Raji (cell line): Measurements from ENCODE around the gene PPARG.

ENCODE experiments used
- POLR2A ChIP-seq: IDR thresholded peaks from 2 replicates; pipeline ENCODE4 v1.6.1; 2011; ENCODE audit warnings: low read depth, low read length, control low read depth; ENCODE audit not compliant: insufficient read depth

Gene PPARG

DNA sequence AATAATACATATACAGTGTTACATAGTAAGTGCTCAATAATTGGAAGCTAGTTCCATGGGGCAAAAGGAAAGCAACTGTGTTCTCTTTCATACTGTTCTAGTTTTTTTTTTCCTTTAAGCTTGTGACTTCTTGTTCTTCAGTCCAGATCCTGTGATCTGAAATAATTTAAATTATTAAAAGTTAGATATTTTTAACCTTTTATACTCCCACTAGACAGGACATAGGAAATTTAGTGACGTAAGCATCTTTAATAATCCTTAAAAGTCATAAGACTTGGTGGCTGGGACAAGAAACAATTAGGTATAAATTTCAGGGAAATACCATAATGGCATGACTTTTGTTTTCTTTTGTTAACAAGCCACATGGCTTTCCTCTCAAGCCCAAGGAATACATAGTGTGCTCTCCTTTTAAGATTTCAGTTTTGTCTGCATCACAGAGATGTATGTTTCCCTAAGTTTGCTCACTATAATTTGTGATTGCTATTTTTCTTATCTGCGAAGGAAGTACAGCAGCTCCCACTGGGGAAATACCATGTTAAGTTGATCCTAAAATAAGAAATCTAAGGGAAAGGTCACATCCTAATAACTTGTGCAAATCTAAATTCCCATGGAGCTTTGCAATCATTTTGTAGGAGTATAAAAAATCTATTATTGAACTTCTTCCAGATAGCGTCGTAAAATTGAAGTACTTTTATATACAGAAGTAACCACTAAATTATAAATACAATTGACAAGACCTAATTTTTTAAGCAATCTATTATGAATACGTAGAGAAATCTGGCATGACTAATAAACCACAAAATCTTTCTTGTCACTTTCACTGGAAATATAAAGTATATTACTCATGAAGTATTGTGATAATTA is 30.1 kb downstream of the PPARG start:
- TF ChIP-seq POLR2A: no peak

DNA sequence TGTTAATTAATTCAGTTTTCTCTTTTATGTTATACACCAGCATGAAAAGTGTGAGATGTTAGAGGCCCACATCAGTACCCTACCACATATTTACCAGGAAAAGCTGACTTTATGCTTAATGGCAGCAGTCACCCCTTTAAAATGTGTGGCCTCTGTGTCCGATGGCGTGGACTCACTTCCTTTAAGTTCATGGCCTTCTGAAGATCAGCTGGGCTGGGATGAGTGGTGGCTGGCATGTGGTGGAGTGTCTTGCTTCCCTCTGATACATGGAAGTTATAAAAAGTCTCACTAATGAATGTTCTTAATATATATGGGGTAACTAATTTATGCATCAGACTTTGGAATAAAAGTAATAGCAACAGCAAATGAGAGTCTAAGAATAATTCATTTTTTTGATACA is 32.1 kb downstream of the PPARG start:
- no peak for TF ChIP-seq POLR2A

DNA sequence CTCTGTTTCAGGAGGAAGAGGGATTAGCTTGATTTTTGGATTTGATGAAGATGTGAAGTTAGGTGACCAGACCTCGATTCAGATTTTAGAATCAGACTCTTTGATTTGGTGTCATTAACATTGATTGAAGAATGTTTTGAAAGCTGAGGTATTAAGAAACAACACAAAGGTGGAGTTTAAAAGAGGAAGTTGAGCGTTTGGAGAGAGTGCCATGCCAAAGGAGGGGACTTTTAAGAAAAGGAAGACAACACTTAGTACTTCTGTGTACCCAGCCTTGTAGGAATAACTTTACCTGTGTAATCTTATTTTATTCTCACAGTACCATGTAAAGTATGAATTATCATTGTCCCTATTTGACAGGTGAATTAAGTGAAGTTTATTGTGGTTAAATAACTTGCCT is 34.4 kb downstream of the PPARG start:
- no peak for TF ChIP-seq POLR2A

GRCh38 chr3:12325586-12326515 is 37.0 kb downstream of the PPARG start:
- TF ChIP-seq POLR2A: no peak

GRCh38 chr3:12327021-12327420 is 38.2 kb downstream of the PPARG start:
- no peak for TF ChIP-seq POLR2A

DNA sequence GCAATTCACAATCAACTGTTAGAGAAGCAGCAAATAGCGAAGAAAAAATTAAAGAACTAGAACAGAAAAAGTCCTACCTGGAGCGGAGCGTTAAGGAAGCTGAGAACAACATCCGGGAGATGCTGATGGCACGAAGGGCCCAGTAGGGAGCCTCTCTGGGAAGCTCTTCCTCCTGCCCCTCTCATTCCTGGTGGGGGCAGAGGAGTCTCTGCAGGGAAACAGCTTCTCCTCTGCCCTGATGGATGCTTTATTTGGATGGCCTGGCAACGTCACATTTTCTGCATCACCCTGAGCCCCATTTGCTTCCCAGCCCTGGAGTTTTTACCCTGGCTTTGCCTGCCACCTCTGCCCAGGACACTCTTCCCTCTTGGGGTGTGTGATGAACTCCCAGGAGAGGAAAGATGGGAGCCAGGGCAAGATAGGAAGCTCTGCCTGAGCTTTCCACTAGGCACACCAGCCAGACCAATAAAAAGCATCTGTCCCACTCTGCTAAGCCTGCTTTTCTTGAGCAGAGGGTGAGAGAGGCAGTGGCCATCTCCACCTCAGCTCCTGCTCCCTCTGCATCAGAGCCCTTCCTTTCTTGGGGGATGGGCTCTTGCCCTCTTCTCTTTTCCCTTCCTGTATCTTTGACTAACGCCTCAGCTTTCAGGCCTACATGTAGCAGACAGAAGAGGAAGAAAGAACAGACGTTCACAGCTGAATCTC is 39.4 kb downstream of the PPARG start:
- no peak for TF ChIP-seq POLR2A

DNA sequence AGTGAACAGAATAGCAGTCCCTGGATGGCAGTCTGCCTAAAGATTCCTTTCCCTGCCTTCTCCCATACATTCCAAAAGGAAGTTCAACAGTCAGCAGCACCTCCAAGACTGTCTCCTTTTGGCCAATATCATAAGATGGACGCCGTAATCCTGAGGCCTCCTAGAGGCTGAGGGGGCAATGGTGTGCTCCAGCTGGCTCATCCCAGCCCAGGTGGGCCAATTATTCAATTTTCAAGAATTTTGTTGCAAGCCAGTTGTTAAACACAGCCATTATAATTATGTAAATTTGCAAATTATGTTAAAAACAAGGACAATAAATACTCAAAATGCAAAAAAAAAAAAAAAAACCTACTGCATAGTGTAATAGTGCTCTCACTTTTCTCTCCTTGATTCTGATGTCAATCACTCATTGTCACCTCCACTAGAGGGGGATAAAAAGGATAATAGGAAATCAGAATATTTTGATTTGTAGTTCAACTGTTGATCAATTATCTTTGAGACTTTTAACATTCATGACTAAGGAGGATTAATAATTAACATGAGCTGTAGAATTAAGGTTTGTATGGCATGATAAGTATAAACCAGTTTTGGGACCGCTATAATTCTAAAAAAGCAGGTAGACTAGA is 40.1 kb downstream of the PPARG start:
- TF ChIP-seq POLR2A: no peak

DNA sequence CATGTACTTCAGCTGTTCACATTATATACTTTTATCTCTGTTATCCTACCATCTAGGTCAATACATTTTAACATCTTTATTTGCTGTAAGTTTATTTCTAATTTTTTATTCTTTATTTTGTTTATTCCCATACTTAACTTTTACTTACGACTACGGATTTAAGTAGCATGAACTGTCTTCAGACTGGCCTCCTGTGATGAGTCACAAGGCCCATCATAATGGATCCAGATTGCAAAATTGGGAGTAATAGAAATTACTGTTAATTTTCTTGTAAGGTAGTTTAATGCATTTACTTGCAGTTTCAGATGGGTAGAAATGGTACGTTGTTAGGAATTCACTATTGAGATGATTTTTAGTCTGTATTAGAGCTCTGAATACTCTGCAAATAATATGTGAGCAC is 45.9 kb downstream of the PPARG start:
- no peak for TF ChIP-seq POLR2A

DNA sequence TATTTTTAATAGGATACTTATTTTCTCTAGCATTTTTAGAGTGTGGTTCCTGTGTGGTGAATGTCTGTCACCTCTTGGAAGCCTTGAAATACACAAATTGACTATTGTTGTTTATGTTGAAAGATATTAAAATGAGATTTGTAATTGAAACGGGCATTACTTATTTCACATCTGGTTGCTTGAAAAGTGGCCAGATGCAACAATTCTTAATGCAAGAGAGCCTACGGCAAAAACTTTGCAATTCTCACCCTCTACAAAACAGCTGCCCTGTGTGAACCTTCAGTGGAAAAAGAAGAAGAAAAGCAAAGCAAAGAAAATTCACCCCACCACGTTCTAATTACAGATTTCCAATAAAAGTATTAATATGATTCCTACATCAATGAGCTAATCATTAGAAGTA is 46.6 kb downstream of the PPARG start:
- TF ChIP-seq POLR2A: no peak

DNA sequence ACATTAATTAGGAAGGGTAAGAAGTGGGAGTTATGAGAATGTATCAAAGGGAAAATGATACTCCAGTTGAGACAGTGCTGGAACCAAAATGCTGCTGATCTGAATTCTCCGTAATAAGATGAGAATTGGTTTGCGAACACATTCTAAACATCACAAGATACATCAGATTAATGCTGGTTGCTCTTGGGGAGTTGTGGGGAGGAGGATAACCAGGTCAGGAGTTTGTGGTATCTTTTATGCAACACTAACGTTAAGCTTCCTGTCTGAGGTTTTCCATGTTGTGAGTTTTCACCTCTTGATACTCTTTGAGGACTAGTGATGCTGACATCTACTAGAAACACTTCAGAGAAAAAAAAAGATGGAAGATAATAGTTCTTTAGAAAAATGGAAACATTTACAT is 47.2 kb downstream of the PPARG start:
- TF ChIP-seq POLR2A: no peak

GRCh38 chr3:12338595-12339546 is 50.0 kb downstream of the PPARG start:
- TF ChIP-seq POLR2A: no peak

- TF ChIP-seq POLR2A: no peak
Measured at GRCh38 chr3:12339701-12340480, 51.0 kb downstream of the PPARG start.

DNA sequence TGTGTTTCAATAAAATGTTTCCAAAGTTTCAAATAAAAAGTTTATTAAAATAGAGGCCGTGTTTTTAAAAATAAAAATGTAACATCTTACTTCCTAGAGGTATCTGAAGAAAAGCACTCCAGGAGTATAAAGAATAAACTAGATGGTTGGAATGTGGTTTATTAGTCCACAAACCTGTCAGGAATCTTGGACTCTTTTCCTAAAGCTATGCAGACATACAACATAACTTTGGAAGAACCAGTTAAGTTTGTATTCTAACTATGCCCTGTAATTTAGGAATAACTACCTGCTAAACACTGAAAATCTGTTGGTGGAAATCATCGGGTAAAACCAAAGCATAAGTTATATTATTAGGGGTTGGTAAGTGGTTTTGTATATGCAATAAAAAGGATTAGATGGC is 51.6 kb downstream of the PPARG start:
- no peak for TF ChIP-seq POLR2A
